Measurements from ENCODE around the gene DOCK11. TPM values are rescaled to one million over a fixed set of nuclear protein-coding genes. Genes with fewer than 3 reads are reported as not detected.

Gene DOCK11
- total RNA-seq, 6 experiments from 2014 or later: 1.1 to 4.4 (median 3.2) TPM

DNA sequence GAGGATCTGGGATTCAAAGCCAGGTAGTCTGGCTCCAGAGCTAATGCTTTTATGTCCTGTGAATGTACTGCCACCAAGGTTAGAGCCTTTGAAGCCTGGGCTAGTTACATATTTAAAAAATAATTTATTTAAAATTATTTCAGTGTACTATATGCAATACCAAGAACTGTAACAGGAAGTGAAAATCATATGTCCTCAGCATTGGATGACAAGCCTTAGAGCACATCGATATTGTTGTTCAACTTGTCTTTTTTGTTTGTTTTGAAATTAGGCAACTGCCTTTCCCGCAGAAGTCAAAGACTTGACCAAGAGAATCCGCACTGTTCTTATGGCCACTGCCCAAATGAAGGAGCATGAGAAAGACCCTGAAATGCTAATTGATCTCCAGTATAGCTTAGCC, 158.7 kb downstream of the DOCK11 start:
- H3K27ac ChIP-seq: no peak overlapping the region
- H3K4me1 ChIP-seq: no peaks in the 10 kb centered on the region
- intact Hi-C loops (cut with DNase I): no loop called here
- no peak overlapping the region for H3K4me3 ChIP-seq
- WGBS (ENCODE audit: insufficient coverage, low coverage, low lambda C conversion rate, missing lambda C conversion rate): 38% methylated on average over 3 of the region's 3 CpGs
- DNase-seq (no peak), ATAC-seq (peak in 3 of 4 donors; percentile 33 to 61 (median 52))
- H3K36me3 ChIP-seq: no peaks in the 10 kb centered on the region
- TF ChIP-seq POLR2A (IDR thresholded peaks at IDR 0.05): no peak
- TF ChIP-seq, protein P1, sequence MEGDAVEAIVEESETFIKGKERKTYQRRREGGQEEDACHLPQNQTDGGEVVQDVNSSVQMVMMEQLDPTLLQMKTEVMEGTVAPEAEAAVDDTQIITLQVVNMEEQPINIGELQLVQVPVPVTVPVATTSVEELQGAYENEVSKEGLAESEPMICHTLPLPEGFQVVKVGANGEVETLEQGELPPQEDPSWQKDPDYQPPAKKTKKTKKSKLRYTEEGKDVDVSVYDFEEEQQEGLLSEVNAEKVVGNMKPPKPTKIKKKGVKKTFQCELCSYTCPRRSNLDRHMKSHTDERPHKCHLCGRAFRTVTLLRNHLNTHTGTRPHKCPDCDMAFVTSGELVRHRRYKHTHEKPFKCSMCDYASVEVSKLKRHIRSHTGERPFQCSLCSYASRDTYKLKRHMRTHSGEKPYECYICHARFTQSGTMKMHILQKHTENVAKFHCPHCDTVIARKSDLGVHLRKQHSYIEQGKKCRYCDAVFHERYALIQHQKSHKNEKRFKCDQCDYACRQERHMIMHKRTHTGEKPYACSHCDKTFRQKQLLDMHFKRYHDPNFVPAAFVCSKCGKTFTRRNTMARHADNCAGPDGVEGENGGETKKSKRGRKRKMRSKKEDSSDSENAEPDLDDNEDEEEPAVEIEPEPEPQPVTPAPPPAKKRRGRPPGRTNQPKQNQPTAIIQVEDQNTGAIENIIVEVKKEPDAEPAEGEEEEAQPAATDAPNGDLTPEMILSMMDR (IDR thresholded peaks at IDR 0.05): no peak
- H3K9me3 ChIP-seq: no peaks in the 10 kb centered on the region
- no peaks in the 10 kb centered on the region for H3K27me3 ChIP-seq

DNA sequence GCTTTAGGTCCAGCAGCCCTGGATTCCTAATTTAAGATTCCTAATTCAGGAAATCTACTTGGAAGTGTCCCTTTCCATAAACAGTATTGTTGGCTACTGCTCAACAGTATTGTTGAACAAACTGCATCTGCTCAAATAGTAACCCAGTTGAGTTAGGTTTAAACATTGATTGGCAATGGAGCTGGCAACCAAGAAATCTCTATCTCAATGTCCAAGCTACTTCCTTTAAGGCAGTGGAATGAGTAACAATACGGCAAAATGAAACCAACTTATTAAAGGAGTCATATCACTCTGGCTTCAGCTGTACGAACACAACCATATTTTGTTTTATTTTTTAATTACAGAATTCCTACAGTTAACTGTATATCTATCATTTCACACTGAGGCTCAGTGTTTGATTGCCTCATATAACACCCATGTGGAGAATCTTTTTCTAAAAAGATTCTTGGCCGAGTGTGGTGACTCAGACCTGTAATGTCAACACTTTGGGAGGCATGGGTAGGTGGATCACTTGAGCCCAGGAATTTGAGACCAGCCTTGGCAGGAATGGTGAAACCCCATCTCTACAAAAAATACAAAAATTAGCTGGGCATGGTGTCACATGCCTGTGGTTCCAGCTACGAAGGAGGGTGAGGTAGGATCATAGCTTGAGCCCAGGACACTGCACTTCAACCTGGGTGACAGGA, 160.1 kb downstream of the DOCK11 start:
- TF ChIP-seq POLR2A (IDR thresholded peaks at IDR 0.05): no peak
- TF ChIP-seq, protein P1 (IDR thresholded peaks at IDR 0.05): no peak
- DNase-seq (no peak), ATAC-seq (peak; percentile 39 to 73 (median 58))
- H3K36me3 ChIP-seq: no peaks in the 10 kb centered on the region
- H3K9me3 ChIP-seq: no peaks in the 10 kb centered on the region
- intact Hi-C loops (cut with DNase I): no loop called here
- H3K4me1 ChIP-seq: no peaks in the 10 kb centered on the region
- H3K27ac ChIP-seq: no peak overlapping the region
- WGBS (ENCODE audit: insufficient coverage, low coverage, low lambda C conversion rate, missing lambda C conversion rate): 44% methylated on average over 3 of the region's 4 CpGs
- no peaks in the 10 kb centered on the region for H3K27me3 ChIP-seq
- H3K4me3 ChIP-seq: no peak overlapping the region

DNA sequence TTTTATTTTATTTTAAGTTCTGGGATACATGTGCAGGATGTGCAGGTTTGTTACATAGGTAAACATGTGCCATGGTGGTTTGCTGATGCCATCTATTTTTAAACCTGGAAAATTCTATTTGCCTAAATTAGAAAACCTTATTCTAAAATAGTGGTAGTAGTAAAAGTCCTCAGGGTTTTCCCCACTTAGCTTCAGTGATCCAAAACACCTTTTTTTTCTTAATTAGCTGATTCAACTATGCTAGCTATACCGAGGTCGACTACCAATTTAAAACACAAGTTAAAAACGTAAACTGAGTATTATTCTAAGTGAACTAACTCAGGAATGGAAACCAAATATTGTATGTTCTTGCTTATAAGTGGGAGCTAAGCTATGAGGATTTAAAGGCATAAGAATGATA, 161.8 kb downstream of the DOCK11 start:
- intact Hi-C loops (cut with DNase I): no loop called here
- Histone ChIP-seq H3K4me1 (no peaks in the 10 kb centered on the region), H3K27me3 (no peaks in the 10 kb centered on the region), H3K9me3 (no peaks in the 10 kb centered on the region), H3K4me3 (no peak overlapping the region), H3K36me3 (no peaks in the 10 kb centered on the region), H3K27ac (no peak overlapping the region)
- ATAC-seq (no peak), DNase-seq (no peak)
- TF ChIP-seq, protein P1 (IDR thresholded peaks at IDR 0.05): no peak
- TF ChIP-seq POLR2A (IDR thresholded peaks at IDR 0.05): no peak
- WGBS (ENCODE audit: insufficient coverage, low coverage, low lambda C conversion rate, missing lambda C conversion rate): 59% methylated on average over 3 of the region's 3 CpGs

DNA sequence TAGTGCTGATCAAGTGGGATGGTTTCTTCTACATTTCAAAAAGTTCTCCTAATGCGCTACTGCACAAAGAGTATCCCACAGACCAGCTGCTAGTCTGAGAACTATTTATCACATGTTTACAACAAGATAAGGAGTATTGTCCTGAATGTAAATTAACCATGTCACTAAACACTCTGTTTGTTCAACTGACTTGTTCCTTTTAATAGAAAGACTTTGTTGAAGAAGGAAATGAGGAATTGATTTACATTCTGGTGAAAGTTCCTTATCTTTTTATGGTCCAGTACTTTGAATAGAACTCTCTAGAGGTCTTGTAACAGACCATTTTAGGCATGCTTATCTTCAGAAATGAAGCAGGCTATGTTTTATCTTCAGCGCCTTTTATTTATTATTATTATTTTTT, 164.5 kb downstream of the DOCK11 start:
- TF ChIP-seq, protein P1 (IDR thresholded peaks at IDR 0.05): no peak
- no peak for TF ChIP-seq POLR2A (IDR thresholded peaks at IDR 0.05)
- DNase-seq: no peak
- intact Hi-C loops (cut with DNase I): no loop called here
- Histone ChIP-seq H3K4me3 (no peak overlapping the region), H3K36me3 (no peaks in the 10 kb centered on the region), H3K27ac (no peak overlapping the region), H3K9me3 (no peaks in the 10 kb centered on the region), H3K27me3 (no peaks in the 10 kb centered on the region), H3K4me1 (no peaks in the 10 kb centered on the region)
- 79% methylated on average over 2 of the region's 2 CpGs for WGBS (ENCODE audit: insufficient coverage, low coverage, low lambda C conversion rate, missing lambda C conversion rate)
- ATAC-seq: no peak

DNA sequence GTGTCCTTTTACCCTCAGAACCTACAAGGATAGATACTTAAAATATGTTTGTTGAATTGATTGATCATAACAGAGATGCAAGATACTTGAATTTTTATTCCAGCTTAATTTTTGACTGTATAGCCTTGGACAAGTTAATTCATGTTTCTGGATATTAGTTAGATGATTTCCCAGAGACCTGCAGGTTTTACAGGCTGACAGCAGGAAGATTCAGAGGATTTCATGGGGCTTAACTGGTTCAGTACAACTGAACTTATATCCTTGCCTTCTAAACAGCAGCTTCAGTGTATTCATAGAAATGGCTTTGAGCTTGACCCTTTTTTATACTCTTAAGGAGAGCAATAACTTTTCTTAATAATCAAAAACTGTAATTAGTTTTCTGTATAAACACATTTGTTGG, 169.6 kb downstream of the DOCK11 start:
- Histone ChIP-seq H3K4me3 (no peak overlapping the region), H3K4me1 (no peaks in the 10 kb centered on the region), H3K9me3 (no peaks in the 10 kb centered on the region), H3K27ac (no peak overlapping the region), H3K36me3 (no peaks in the 10 kb centered on the region), H3K27me3 (no peaks in the 10 kb centered on the region)
- no peak for TF ChIP-seq POLR2A (IDR thresholded peaks at IDR 0.05)
- TF ChIP-seq, protein P1 (IDR thresholded peaks at IDR 0.05): no peak
- ATAC-seq (no peak), DNase-seq (no peak)
- intact Hi-C loops (cut with DNase I): no loop called here
